Loucy (cell line): ENCODE data around the gene PIN1.

ENCODE experiments used
- EZH2phosphoT487 ChIP-seq: fragments of 200-600 bp; IDR thresholded peaks from 2 replicates; pipeline ENCODE4 v1.6.1; 2018; ENCODE audit warnings: antibody characterized with exemption, mild to moderate bottlenecking, moderate library complexity, borderline replicate concordance
- TF ChIP-seq, protein P1 (sequence below): fragments of 200-600 bp; sonication (generic); conservative IDR thresholded peaks from 2 replicates; pipeline ENCODE4 v1.5.1; 2014; ENCODE audit warnings: mild to moderate bottlenecking, antibody characterized with exemption, low read length

DNA sequence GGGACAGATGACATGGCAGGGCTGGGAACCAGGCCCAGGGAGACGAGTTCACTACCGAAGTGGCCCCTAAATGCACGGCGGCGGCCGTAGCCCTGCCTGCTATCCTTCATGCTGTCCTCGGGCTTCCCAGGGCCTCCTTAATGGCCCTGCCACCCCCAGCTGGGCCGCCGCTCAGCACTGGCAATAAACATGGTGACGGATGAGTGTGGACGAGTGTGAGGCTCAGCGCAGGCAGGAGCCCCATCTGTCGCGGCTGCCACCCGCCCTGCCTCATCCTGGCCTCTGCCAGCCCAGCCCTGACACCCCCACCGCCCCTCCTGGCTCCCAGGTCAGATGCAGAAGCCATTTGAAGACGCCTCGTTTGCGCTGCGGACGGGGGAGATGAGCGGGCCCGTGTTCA, 13.6 kb downstream of the PIN1 start:
- TF ChIP-seq, protein P1, sequence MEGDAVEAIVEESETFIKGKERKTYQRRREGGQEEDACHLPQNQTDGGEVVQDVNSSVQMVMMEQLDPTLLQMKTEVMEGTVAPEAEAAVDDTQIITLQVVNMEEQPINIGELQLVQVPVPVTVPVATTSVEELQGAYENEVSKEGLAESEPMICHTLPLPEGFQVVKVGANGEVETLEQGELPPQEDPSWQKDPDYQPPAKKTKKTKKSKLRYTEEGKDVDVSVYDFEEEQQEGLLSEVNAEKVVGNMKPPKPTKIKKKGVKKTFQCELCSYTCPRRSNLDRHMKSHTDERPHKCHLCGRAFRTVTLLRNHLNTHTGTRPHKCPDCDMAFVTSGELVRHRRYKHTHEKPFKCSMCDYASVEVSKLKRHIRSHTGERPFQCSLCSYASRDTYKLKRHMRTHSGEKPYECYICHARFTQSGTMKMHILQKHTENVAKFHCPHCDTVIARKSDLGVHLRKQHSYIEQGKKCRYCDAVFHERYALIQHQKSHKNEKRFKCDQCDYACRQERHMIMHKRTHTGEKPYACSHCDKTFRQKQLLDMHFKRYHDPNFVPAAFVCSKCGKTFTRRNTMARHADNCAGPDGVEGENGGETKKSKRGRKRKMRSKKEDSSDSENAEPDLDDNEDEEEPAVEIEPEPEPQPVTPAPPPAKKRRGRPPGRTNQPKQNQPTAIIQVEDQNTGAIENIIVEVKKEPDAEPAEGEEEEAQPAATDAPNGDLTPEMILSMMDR, result no peak
- TF ChIP-seq EZH2phosphoT487, result no peak
